Upper lobe of right lung (tissue), 1 donor: ENCODE results near the gene MAP1A. TPM values are rescaled to one million over a fixed set of nuclear protein-coding genes. Genes with fewer than 3 reads are reported as not detected.

ENCODE experiments used
- ATAC-seq: fragments of 200-7000 bp; cut with Tn5 transposase; one replicate; pipeline ENCODE4 v1.9.1; 2020; ENCODE audit warnings: mild to moderate bottlenecking, moderate library complexity
- DNase-seq: peaks from one replicate; pipeline ENCODE4 v3.0.0-alpha.2; 2020
- H3K27ac ChIP-seq: fragments of 200-600 bp; one replicate; pipeline ENCODE4 v1.8.0; 2022
- H3K27me3 ChIP-seq: fragments of 200-600 bp; one replicate; pipeline ENCODE4 v1.8.0; 2022; ENCODE audit warnings: mild to moderate bottlenecking
- H3K36me3 ChIP-seq: fragments of 200-600 bp; one replicate; pipeline ENCODE4 v1.8.0; 2022
- H3K4me1 ChIP-seq: fragments of 200-600 bp; one replicate; pipeline ENCODE4 v1.8.0; 2022
- H3K4me3 ChIP-seq: fragments of 200-600 bp; one replicate; pipeline ENCODE4 v1.8.0; 2022; ENCODE audit warnings: mild to moderate bottlenecking
- H3K9me3 ChIP-seq: fragments of 200-600 bp; one replicate; pipeline ENCODE4 v1.8.0; 2022
- intact Hi-C: fragments of 100-400 bp; cut with DNase I; formaldehyde crosslinking; loops from one replicate; pipeline ENCODE4 v1.11.0; 2022
- total RNA-seq: library from RNA; stranded (reverse); fragmentation: NEBNext Ultra II Directional; extraction: Animal tissue kit (Norgen Biotek cat#: 25700); gene quantifications from one replicate; pipeline ENCODE4 v1.2.1, GENCODE V29; 2021
- TF ChIP-seq, protein P1 (sequence below): fragments of 200-600 bp; IDR thresholded peaks from one replicate; pipeline ENCODE4 v1.8.0; 2022; ENCODE audit warnings: antibody characterized with exemption
- donor health status: DM: no; HTN: yes; CAD: no; lungs with severe emphysema.

The MAP1A gene
- total RNA-seq, 1 donor from 2014 or later: 2.3 TPM

GRCh38 chr15:43513550-43513949 is 3.9 kb upstream of the MAP1A start:
- TF ChIP-seq, protein P1, sequence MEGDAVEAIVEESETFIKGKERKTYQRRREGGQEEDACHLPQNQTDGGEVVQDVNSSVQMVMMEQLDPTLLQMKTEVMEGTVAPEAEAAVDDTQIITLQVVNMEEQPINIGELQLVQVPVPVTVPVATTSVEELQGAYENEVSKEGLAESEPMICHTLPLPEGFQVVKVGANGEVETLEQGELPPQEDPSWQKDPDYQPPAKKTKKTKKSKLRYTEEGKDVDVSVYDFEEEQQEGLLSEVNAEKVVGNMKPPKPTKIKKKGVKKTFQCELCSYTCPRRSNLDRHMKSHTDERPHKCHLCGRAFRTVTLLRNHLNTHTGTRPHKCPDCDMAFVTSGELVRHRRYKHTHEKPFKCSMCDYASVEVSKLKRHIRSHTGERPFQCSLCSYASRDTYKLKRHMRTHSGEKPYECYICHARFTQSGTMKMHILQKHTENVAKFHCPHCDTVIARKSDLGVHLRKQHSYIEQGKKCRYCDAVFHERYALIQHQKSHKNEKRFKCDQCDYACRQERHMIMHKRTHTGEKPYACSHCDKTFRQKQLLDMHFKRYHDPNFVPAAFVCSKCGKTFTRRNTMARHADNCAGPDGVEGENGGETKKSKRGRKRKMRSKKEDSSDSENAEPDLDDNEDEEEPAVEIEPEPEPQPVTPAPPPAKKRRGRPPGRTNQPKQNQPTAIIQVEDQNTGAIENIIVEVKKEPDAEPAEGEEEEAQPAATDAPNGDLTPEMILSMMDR: no peak
- H3K4me1 ChIP-seq: peaks cover 18% of the 10 kb centered on the region
- H3K4me3 ChIP-seq: no peak overlapping the region
- no peaks in the 10 kb centered on the region for H3K27me3 ChIP-seq
- H3K36me3 ChIP-seq: no peaks in the 10 kb centered on the region
- DNase-seq (no peak), ATAC-seq (no peak)
- intact Hi-C loops: no loop called here
- no peak overlapping the region for H3K27ac ChIP-seq
- H3K9me3 ChIP-seq: no peaks in the 10 kb centered on the region

GRCh38 chr15:43514241-43515057 is 3.0 kb upstream of the MAP1A start:
- ATAC-seq (no peak), DNase-seq (peak; percentile 44)
- TF ChIP-seq, protein P1: peak; percentile 53
- Histone ChIP-seq H3K9me3 (no peaks in the 10 kb centered on the region), H3K27ac (no peak overlapping the region), H3K27me3 (no peaks in the 10 kb centered on the region), H3K4me3 (no peak overlapping the region), H3K4me1 (peaks cover 18% of the 10 kb centered on the region), H3K36me3 (no peaks in the 10 kb centered on the region)
- intact Hi-C loops: no loop called here

- intact Hi-C loops: no loop called here
- no peak for ATAC-seq
- Histone ChIP-seq H3K4me3 (no peak overlapping the region), H3K4me1 (peaks cover 12% of the 10 kb centered on the region), H3K36me3 (no peaks in the 10 kb centered on the region), H3K27me3 (no peaks in the 10 kb centered on the region), H3K9me3 (no peaks in the 10 kb centered on the region), H3K27ac (no peak overlapping the region)
- DNase-seq: peak; percentile 8
- TF ChIP-seq, protein P1: no peak
Measured at GRCh38 chr15:43515741-43516140, 1.7 kb upstream of the MAP1A start.

DNA sequence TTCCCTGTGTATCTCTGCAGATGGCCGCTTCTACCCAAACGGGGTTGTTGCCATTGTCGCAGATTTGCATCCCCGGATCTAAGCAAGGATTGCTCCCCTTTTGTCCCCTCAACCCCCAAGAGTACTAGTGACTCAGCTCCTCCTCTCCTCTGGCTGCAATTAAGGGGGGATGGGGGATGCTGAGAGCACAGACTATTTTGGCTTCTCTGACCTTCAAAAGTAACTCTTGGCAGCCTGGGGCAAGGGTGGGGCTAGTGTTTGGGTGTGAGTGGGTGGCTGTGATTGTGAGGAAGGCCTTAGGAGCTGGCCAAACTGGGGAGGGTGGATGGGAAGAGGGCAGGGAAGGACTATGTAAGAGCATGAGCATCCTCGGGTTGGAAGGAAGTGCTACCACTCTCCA is 1.2 kb upstream of the MAP1A start:
- Histone ChIP-seq H3K36me3 (no peaks in the 10 kb centered on the region), H3K9me3 (no peaks in the 10 kb centered on the region), H3K27me3 (no peaks in the 10 kb centered on the region), H3K4me1 (peaks cover 9% of the 10 kb centered on the region), H3K27ac (no peak overlapping the region), H3K4me3 (no peak overlapping the region)
- intact Hi-C loops: no loop called here
- no peak for ATAC-seq
- TF ChIP-seq, protein P1: no peak
- peak; percentile 29 for DNase-seq

GRCh38 chr15:43516801-43517353 is 531 bp upstream of the MAP1A start:
- TF ChIP-seq, protein P1: no peak
- Histone ChIP-seq H3K9me3 (no peaks in the 10 kb centered on the region), H3K4me1 (peaks cover 6% of the 10 kb centered on the region), H3K27me3 (no peaks in the 10 kb centered on the region), H3K27ac (no peak overlapping the region), H3K4me3 (no peak overlapping the region), H3K36me3 (no peaks in the 10 kb centered on the region)
- DNase-seq (peak; percentile 12), ATAC-seq (no peak)
- intact Hi-C loops: no loop called here
